Amygdala (tissue), 56 donors: ENCODE data around the gene SPRYD3.
A peak's percentile ranks its signal among the peaks of the same experiment; 100 is the strongest.
"Not testable (repeated sequence)": the region's sequence is repeated elsewhere in the genome, so short reads cannot be mapped to it uniquely, and the experiment has no call there.

Source experiments
- DNase-seq, 56 donors: peaks; one replicate each; lab custom pipeline; 2025; lab: John Stamatoyannopoulos, UW

The SPRYD3 gene

GRCh38 chr12:53102883-53103807, 24.0 kb upstream of the SPRYD3 start, which contains the start of gene SOAT2:
TSS of gene SOAT2 (plus strand) at chr12:53103486. CDS start at chr12:53103578, 92 bp downstream.
- no peak for DNase-seq

- no peak for DNase-seq
These were observed 23.0 kb upstream of the SPRYD3 start for GRCh38 chr12:53101931-53102781.

DNA sequence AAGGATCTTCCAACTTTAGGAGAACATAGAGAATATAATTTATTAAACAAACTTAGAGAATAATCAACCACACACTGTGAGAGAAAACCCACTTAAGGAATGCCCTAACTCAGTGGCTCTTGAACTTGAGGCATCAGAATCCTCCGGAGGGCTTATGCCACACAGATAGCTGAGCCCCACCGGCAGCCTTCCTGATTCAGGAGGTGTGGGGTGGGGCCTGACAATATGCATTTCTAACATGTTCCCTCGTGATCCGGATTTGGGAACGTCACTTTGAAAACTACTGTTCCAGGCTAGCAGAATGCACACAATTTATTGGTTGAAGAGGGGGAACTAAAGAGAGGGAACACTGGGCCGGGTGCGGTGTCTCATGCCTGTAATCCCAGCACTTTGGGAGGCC, 22.1 kb upstream of the SPRYD3 start:
- DNase-seq = no peak

- DNase-seq = no peak
These were observed 21.4 kb upstream of the SPRYD3 start for GRCh38 chr12:53100466-53101151.

DNA sequence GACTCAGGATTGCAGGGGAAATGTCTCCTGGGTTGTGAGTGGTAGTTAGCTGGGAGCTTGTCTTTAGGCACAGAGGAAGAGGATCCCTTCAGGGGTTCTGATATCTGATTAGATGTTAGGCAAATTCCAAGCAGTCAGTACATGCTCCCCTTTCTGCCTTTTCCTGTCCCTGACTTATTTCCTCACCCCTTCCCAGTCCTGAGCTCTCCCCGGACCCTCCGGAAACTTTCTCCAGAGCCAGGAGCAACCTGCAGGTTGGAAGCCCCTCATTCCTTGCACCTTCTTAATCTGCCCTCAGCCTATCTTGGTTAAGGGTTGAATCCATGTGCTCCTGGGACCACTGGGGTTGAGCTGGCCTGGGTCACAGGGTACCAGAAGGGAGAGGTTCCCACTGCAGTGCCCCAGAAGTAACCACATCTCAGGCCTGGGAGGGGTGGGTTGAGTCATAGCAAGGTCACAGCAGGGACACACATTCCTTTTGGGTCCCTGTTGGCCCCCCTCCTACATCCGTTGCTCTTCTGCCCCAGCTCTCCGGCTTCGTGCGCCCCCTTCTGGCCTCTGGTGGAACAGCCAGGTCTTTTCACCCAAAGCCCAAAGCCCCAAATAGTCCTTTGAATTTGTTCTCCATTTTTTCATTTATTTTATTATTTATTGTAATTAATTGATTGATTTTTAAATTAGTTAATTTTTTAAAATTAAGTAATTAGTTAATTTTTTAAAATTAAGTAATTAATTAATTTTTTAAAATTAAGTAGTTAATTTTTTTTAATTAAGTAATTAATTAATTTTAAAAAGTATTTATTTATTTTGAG, 20.1 kb upstream of the SPRYD3 start:
- DNase-seq = peak in 49 of 56 donors; percentile 6 to 86 (median 56)

DNA sequence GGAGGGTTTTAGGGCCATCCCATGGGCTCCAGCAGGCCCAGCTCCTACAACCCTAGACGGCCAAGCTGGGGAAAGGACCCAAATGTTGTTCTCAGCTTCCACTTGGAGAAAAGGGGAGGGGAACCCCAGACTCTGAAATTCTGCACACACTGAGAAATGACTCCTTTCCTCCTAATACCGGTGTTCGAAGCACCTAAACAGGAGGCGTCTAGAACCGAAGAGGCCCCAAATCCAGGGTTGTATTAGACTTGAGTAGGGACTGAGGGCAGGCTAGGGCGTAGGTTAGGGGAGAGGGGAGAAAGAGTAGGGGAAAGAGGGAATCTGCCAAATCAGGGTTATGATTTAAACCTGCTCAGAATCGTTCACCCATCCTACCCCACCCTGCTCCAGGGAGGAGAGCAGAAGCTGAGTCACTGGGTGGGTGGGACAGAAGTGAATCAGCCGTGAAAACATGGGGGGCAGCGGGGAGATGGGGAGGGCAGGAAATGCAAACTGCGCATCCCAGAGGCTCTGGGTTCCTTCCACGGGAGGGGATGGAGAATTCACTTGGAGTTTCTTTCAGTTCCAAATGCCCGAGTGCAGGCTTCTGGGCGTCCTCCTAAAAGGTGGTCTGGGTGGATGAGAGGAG, 19.3 kb upstream of the SPRYD3 start:
- peak in 17 of 56 donors; percentile 7 to 58 (median 25) for DNase-seq

GRCh38 chr12:53097564-53098353, 18.6 kb upstream of the SPRYD3 start, which contains the start of gene IGFBP6:
TSS of gene IGFBP6 (plus strand) at chr12:53097667. CDS start at chr12:53097718, 51 bp downstream.
- DNase-seq = peak in 17 of 56 donors; percentile 11 to 76 (median 42)

GRCh38 chr12:53097207-53097563, 18.0 kb upstream of the SPRYD3 start:
- no peak for DNase-seq

- no peak for DNase-seq
These were observed 17.6 kb upstream of the SPRYD3 start for GRCh38 chr12:53096759-53097158.

DNA sequence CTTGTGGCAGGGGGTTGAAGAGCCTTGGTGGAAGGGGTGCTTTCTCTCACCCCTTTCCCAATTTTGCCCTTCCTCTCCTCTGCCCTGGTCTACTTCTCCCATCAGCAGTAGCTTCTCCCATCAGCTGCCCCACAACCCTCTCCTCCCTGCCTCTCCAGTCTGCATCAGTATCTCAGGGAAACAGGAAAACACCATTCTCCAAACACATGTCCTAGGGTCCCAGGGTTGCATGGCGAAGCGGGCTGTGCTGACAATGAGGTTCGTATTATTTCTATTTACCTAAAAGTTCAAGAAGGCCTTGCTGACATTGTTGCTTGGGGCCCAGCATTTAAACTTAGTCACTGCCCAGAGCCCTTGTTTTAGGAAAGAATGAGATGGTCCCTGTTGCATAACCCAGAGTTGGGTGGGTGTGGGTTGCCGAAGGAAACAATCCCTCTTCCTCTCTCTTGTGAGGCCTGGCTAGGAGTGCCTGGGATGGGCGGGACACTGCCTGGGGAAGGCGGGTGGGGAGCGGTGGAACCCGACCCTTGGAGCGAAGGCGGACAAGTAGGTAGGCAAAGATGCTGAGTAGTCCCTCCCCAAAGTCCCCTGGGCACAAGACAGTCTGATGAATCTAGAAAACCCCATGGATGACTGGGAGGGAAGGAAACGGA, 17.0 kb upstream of the SPRYD3 start:
- DNase-seq = no peak

- DNase-seq = not testable (repeated sequence)
These were observed 16.4 kb upstream of the SPRYD3 start for GRCh38 chr12:53095596-53095895.

- not testable (repeated sequence) for DNase-seq
These were observed 15.8 kb upstream of the SPRYD3 start for GRCh38 chr12:53094796-53095595.

GRCh38 chr12:53094394-53094787, 15.2 kb upstream of the SPRYD3 start:
- no peak for DNase-seq

- DNase-seq = no peak
These were observed 14.7 kb upstream of the SPRYD3 start for GRCh38 chr12:53093777-53094393.

GRCh38 chr12:53091756-53092155, 12.6 kb upstream of the SPRYD3 start:
- no peak for DNase-seq

DNA sequence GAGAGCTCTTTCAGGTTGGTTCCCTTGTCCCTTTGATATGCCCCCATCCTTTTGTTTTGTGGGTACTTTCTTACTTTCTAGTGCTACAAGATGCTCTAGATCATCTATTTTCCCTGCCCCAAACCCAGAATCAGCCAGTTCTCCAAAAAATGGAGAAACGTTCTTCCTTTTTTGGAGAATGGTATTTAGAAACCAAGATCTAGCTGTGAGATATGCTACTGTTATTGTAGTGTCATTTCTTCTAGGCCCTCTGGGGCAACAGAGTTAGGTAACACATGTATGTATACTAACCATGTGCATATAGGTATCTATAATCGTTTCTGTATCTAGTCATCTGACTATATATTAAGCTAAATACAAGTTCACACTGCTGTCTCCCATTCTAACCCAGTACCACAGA, 11.4 kb upstream of the SPRYD3 start:
- DNase-seq = no peak

DNA sequence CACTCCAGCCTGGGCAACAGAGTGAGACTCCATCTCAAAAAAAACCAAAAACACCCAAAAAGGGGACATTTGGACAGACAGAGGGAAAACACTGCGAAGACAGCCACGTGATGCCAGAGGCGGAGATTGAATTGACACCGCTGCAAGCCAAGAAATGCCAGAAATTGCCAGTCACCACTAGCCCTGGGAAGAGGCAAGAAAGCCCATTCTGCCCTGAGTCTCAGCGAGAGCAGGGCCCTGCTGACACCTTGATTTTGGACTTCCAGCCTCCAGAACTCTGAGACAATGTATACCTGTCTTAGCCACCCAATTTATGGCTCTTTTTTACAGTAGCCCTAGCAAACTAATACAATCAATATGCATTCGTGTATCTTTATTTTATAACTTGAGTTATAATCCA, 10.9 kb upstream of the SPRYD3 start:
- no peak for DNase-seq
